Measurements from ENCODE around the gene ITPR3. TPM values are rescaled to one million over a fixed set of nuclear protein-coding genes. Genes with fewer than 3 reads are reported as not detected.
"Not testable (repeated sequence)": the region's sequence is repeated elsewhere in the genome, so short reads cannot be mapped to it uniquely, and the experiment has no call there.

ITPR3 gene
- polyA plus RNA-seq, 1 donor = 6.8 TPM

DNA sequence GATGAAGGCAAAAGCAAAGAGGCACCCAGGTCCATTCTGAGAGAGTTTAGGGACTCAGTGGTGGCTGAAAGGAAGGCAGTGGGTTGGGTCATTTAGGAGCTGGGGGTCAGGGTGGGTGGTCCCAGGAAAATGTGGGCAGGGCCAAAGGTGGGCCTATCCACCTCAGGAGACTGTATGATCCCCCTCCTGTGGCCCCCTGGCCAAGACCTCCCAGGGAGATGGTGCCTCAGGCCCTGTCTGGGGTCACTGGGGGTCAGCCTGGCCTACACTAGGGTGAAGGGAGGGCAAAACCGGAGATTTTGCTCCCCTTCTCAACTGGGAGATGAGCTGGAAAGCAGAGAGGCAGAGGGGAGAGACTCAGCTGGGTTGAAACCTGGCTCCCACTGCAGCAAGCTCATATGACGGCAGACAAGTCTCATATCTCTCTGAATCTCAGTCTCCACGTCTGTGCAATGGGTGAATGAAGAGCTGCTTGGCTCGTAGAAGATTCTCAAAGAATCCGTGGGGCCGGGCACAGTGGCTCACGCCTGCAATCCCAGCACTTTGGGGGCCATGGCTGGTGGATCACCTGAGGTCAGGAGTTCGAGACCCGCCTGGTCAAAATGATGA lies 29.6 kb upstream of the ITPR3 start:
- DNase-seq (ENCODE audit: low read depth) = no peak

DNA sequence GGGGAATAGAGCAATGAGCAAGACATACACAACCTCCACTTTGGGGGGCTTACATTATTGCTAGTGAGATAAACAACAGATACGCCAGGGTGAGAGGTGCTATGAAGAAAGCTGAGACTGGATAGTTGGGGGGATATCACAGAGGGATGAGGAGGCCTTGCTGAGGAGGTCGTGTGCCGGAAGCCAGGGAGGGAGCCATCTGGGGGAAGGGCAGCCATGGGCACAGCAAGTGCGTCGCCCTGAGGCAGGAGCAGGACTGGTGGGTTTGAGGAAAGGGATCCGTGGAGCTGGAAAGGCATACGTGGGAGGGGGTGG lies 28.9 kb upstream of the ITPR3 start:
- DNase-seq (ENCODE audit: low read depth) = no peak

DNA sequence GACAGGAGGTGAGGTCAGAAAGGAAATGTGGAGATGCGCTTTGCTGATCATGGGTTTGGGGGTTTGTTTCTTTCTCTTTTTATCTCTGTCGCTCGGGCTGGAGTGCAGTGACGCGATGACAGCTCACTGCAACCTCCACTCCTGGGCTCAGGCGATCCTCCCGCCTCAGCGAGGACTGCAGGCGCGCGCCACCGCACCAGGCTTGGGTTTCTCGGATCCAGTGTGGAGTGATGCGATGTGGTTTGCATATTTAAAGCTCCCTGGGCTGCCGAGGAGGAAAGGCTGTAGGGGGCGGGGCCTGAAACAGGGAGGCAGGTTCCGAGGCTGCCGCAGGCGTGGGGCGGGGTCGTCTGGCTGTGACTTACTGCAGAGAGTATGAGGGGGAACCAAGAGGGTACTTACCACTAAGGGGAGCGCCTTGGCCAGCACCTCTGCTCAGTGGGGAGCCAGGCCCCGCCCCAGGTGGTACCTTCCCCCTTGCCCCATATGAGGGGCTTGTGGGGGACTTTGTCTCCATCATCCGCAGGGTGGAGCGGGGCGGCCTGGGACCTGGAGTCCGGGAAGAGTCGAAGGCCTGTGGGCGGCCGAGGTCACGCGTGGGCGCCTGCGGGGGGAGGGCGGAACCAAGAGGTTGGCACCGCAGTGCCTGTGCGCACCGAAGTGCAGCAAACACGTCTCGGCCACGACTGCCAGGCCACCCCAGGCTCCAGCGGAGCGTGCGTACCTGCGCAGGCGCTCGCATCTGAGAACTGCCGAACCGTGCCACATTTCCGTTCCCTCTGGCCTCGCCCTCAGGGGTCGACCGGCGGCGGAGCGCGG lies 28.3 kb upstream of the ITPR3 start:
- DNase-seq (ENCODE audit: low read depth) = no peak

DNA sequence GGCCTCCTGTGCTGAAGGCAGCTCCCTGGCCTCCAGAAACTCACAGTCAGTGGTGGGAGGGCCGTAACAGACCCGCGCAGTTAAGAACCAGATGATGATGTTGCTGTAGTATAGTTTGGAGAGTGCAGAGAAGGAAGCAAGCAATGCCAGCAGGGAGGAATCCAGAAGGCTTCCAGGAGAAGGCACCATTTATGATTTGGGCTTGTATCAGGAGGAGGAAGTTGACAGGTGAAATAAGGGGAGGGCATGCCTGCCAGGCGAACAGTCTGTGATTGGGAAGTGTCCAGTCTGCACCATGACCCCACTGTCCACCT lies 27.8 kb upstream of the ITPR3 start:
- DNase-seq (ENCODE audit: low read depth) = no peak

DNA sequence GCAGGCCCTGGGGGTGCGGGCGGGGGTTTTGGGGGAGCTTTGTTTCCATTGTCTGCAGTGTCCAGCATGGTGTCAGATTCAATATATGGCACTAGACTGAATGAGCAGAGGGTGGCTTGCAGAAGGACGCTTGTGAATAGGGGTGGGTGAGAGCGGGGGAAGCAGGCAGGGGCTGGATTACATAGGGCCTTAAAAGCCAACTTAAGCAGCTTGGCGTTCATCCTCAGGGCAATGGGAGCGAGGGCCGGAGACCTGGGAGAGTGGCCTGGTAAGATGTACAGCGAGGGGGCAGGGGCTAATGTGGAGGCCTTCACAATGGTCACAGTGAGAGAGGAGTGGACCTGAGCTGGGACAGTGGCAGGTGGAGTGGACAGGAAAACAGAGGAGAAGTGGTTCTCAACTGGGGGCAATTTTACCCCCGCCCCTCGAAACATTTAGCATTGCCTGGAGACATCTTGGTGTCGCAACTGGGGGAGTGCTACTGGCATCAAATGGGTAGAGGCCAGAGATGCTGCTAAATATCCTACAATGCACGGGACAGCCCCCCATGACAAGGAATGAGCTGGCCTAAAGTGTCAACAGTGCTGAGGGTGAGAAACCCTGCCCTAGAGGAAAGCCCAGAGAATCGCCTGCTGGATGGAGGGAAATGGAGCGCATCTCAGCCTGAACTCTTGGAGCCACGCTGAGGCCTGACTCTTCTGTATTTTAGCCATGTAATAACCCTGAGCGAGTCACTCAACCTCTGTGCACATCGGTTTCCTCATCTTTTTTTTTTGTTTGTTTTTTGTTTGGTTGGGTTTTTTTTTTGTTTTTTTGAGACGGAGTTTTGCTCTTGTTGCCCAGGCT lies 25.9 kb upstream of the ITPR3 start:
- DNase-seq (ENCODE audit: low read depth) = no peak

DNA sequence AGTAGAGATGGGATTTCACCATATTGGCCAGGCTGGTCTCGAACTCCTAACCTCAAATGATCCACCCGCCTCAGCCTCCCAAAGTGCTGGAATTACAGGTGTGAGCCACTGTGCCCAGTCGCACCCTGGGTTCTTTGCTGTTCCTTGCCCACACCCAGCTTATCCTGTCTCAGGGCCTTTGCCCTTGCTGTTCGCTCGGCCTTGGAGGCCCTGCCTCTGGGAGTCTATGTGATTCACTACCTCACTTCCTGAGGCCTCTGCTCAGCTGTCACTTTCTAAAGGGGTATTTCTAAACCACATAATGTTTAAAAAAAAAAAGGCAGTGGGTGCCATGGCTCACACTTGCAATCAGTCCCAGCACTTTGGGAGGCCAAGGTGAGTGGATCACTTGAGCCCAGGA lies 24.2 kb upstream of the ITPR3 start:
- DNase-seq (ENCODE audit: low read depth) = not testable (repeated sequence)

DNA sequence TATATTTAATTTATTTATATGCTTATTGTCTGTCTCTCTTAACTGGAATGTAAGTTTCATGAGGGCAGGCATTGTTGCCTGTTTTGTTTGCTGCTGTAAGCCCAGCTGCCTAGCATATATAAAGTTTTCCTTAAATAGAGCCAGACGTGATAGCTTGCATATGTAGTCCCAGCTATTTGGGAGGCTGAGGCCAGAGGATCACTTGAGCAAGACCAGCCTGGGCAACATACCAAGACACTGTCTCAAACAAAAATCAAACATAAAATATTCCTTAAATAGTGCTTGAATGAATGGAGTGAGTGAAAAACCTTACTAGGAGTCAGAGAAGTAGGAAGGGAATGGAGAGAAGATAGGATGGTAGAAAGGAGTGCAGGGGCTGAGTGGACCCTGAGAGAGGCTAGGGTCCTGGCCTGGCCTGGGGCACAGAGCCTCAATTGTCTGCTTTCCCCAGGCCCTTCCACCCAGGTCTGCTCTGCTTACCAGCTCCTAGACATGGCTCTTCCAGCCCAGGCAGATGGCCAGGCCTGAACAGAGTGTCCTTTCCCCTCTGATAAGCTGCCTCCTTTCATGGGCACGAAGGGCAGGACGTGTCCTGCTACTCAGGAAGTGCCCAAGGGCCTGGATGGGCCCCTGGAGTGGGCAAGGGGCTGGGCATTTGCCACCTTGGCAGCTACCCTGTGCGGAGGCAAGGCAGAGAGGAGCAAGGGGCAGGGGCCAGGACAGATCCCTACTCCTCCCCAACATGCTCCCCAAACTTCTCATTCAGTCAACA lies 23.4 kb upstream of the ITPR3 start:
- no peak for DNase-seq (ENCODE audit: low read depth)

DNA sequence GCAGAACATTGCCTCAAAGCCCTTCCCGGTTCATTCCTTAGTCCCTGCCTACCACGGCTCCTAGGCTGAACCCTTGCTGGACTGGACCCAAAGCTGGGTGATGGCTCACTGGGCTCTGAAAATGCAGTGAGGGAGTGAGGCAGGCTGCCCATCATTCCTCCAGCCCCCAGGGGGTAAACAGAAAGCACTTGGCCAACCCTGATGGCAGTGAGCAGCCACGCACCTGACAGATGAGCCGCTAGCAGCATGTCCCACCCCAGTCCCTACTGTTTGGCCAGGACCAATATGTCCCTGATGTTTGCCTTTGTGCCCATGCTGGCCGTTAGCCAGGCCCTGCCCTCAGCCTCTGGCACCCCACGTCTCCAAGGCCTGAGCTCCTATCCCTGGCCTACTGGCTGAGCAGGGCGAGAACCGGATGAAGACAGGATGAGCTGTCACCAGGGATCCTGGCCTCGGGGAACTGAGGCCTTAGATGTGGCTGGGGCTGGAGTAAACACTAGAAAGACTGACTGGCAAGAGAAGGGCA lies 21.6 kb upstream of the ITPR3 start:
- DNase-seq (ENCODE audit: low read depth) = no peak

DNA sequence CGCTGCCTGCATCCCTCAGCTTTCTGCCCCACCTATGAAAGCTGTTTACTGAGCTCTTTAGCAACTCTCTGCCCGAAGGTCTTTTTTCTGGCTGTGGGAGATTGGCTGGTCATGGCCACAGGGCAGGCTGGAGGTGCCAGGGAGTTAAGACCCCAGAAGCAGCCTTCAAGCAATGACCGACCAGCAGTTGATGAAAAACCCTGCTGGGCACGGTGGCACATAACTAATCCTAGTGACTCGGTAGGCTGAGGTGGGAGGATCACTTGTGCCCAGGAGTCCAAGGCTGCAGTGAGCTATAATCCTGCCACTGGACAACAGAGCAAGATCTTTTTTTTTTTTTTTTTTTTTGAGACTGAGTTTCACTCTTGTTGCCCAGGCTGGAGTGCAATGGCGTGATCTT lies 20.4 kb upstream of the ITPR3 start:
- DNase-seq (ENCODE audit: low read depth) = no peak

DNA sequence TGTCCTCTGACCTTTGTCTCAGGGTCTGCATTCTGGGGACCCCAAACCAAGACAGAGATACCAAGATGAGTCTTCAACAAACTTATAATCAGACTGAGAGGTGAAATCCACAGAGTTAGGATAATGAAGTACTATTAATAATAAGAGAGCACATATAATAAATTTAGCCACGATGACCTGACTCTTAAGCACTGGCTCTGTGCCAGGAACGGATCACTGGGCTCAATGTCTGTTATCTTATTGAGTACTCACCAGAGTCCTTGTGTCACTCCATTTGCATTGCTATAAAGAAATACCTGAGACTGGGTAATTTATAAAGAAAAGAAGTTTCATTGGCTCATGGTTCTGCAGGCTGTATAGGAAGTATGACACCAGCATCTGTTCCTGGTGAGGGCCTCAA lies 18.9 kb upstream of the ITPR3 start:
- no peak for DNase-seq (ENCODE audit: low read depth)

DNA sequence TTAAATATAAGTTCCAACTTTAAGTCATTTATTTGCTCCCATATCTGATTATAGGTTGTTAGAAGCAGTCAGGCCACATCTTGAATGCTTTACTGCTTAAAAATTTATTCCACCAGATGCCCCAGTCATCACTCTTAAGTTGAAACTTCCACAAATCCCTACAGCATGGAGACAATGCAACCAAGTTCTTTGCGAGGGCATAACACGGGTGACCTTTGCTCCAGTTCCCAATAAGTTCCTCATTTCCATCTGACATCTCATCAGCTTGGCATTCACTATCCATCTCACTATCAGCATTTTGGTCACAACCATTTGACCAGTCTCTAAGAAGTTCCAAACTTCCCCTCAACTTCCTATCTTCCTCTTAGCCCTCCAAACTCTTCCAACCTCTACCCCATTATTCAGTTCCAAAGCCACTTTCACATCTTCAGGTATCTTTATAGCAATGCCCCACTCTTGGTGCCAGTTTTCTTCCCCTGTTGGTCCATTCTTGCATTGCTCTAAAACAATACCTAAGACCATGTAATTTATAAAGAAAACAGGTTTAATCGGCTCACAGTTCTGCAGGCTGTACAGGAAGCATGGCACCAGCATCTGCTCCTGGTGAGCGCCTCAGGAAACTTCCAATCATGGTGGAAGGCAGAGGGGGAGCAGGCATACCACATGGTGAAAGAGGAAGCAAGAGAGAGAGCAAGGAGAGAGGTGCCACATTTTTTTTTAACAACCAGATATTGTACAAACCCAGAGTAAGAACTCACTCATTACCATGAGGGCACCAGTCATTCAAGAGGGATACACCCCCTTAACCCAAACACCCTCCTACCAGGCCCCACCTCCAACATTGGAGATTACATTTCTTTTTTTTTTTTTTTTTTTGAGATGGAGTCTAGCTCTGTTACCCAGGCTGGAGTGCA lies 15.9 kb upstream of the ITPR3 start:
- no peak for DNase-seq (ENCODE audit: low read depth)

DNA sequence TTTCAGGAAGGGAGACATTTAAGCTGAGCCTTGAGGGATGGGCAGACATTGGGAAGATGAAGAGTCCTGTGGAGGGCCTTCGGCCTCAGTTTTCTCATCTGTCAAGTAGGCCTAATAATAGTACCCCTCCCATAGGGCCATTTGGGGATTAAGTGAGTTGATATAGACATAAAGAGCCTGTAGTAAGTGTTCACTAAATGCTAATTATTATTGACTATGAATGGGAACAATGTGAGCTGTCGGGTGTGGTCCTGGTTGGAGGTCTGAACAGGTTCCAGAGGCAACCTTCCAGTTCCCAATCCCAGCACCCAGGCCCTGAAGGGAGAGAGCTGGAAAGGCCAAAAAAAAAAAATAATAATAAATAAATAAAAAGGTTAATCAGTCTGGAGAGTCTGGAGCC lies 14.5 kb upstream of the ITPR3 start:
- DNase-seq (ENCODE audit: low read depth) = no peak

DNA sequence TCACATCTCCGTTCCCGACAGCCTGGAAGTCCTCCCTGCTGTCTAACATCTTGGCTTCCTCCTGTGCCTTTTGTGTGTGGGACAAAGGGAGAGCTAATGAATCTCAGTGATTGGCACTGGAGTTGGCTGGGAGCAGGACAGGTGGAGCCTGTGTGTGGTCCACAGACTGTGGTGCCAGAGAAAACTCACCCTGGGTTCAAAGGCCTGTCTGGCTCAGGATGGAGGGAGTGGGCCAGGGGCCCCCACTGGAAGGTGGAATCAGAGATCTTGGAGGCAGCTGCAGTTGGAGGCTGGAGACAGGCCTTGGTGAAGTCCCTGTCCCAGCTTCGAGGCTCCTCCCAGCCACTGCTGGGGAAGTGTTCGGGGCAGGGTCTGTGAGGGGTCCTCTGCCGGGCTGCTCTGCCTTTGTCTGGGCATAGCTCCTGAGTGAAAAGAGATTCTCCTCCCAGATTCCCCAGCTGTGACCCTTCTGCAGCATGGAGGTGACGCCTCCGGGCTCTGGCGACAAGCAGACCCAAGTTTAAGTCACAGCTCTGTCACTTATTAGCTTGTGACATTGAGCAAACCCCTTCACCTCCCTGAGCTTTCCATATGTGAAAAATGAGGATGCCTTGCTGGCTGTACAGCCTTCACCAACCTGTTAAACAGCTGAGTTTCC lies 13.9 kb upstream of the ITPR3 start:
- DNase-seq (ENCODE audit: low read depth) = no peak

DNA sequence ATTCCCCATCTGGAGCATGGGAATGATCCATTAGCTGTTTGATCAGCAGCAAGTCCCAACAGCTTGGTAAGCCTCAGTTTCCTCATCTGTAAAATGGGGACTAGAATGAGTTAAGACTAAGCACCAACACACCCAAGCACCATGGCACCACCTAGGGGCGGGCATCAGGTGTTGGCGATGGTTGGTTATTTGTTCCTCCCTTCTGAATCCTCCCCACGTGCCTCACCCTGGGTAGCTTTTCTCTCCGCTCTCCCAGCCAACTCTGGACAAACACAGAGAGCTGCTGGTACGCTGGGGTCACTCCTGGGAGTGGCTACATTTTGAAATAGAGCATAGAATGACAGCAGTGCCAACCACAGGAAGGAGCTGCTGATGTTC lies 13.3 kb upstream of the ITPR3 start:
- DNase-seq (ENCODE audit: low read depth) = no peak

DNA sequence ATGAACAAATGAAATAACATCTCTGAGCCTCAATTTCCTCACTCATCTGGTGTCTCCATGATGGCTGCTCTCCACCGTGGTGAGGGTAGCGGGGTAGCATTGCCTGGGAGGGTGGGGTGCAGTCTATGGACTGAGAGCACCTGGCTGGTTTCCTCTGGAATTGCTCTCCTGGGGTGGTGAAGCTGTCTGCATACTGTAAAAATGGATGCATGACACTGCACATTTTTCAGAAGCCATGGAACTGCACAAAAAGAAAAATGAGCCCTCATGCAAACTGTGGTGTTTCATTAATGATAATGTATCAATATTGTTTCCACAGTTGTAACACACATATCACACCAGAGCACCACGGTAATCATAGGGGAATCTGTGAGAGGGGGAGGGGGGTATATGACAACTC lies 12.1 kb upstream of the ITPR3 start:
- DNase-seq (ENCODE audit: low read depth) = no peak

DNA sequence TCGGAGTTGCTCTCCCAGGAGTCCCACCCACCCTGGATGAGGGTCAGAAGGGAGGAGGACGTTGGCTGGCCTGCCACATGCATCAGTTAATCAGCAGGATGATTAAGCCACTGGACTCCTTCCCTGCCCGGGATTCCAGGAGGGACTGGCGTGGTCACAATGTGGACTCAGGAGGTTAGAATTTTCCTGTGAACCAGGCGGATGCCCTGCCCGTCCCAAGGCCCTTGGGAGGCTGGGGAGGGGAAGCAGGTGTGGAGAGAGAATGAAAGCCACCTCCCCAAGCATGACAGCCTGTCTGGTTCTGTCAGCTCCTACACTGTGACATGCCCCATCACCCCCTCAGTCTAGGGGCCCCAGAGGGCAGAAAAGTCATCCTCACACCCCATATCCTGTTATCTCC lies 11.6 kb upstream of the ITPR3 start:
- no peak for DNase-seq (ENCODE audit: low read depth)

DNA sequence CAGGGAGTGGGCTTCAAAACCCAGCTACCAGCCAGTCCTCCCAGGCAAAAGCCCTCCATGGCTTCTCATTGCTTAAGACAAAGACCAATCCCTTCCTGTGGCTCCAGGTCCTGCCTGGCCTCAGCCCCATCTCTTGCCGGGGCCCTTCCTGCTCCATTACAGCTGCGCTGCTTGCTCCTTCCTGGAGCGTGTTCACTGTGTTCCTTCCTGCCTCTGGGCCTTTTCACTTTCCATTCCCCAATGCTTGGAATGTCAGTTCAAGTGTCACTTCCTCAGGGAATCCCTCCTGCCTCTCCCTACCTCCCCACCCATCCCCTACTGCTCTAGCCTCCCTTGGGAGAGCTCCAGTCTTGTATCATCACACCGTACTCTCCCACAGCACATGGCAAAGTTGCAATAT lies 11.1 kb upstream of the ITPR3 start:
- no peak for DNase-seq (ENCODE audit: low read depth)

DNA sequence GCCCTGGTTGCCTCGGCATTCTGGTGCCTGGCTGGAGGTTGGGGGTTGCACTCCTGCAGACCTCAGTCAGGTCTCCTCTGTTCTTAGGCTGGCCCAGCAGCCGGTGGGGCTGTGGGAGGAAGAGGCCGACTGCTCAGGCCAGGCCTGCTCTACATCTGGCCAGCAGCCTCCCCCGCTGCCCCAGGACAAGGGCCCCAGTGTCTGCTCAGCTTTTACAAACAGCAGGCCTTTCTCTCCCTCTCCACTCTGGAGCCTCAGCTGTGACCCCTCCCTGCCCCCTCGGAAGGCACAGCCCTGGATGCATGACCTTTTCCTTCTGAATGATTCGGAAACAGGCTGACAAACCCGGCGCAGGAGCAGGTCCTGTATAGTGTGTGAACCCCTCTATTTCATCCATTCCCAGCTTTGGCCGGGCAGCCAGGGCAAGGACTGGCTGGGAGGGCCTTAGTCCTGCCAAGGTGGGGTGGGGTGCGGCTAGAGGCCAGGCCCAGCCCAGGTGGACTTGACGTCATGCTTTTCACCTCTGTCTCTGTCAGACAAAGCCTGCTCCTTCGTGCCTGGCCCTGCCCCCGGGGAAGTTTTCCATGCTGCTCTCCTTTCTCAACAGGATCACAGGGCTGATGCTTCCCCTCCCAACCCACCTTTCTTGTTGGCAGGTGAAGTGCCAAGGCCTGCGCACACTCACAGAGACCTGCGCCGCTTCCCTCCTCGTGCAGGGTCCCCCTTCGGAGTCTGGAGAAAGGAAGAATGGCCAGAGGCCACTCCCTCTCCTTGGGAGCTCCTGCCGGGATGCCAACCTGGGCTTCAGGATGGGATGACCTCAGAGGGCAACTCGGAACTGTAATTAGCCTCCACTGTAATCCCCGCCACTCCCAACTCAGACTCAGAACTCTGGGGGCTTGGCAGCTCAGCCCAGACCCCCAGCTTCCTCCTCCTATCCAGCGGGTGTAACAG lies 10.1 kb upstream of the ITPR3 start:
- DNase-seq (ENCODE audit: low read depth) = no peak

DNA sequence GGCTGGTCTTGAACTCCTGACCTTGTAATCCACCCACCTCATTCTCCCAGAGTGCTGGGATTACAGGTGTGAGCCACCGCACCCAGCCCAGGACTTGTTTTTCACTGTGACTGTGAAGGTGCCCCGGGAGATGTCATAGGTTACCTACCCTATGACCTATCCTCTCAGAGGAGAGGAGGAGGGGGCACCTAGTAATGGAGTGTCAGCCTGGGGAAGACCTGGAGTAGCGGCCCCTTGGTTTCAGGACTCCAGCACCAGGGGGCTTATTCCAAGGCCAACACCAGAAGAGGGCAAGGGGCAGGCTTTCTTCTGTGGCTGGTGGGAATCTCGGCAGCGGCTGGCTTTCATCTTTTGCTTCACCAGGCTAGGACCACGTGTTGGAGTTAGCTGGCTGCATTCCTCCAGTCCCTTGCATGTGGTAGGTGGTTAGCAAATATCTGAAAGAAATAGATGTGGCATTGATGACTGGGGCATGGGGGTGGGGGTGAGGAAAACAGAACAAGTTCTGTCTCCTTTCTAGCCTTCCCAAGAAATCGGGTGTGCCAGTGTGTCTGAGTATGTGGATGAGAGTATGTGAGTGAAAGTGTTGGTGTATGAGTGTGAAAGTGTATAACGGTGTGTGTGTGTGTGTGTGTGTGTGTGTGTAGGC lies 7.9 kb upstream of the ITPR3 start:
- no peak for DNase-seq (ENCODE audit: low read depth)

All from forelimb muscle (tissue), 1 donor.